ENCODE results near the gene TDRD6.

- TF ChIP-seq POLR2A (IDR thresholded peaks at IDR 0.05; ENCODE audit: low read length) (no peak), GATA1 (IDR thresholded peaks at IDR 0.05; ENCODE audit: low read depth, low read length) (no peak)
Observed at GRCh38 chr6:46676604-46677313, 10.9 kb upstream of the TDRD6 start.

All from erythroblast (primary cell).